GM12892 (cell line): Measurements from ENCODE around the gene GPR34.

Experiments used
- POLR2AphosphoS5 ChIP-seq: IDR thresholded peaks from 2 replicates; pipeline ENCODE4 v1.6.1; 2011; ENCODE audit warnings: low read depth, low read length, control low read depth
- TAF1 ChIP-seq: IDR thresholded peaks from 2 replicates; pipeline ENCODE4 v1.6.1; 2011; ENCODE audit warnings: low read depth, mild to moderate bottlenecking, control low read depth, low read length, borderline replicate concordance

- TF ChIP-seq TAF1 = no peak
- no peak for TF ChIP-seq POLR2AphosphoS5
These were observed 23.1 kb upstream of the GPR34 start for GRCh38 chrX:41665686-41666085.
